ENCODE data around the gene SPCS2. TPM values are rescaled to one million over a fixed set of nuclear protein-coding genes. Genes with fewer than 3 reads are reported as not detected.

Gene SPCS2
- total and polyA plus RNA-seq, 7 donors = 51.1 to 132 (median 78.9) TPM

- Histone ChIP-seq H3K4me1 (no peaks in the 10 kb centered on the region), H3K36me3 (ENCODE audit: insufficient read depth in 1 of 2, low read depth in 1 of 2) (peaks cover 7 to 67% of the 10 kb centered on the region in 2 donors), H3K27me3 (ENCODE audit: insufficient read depth in 3 of 3, low read length in 2 of 3) (no peaks in the 10 kb centered on the region), H3K4me3 (no peak overlapping the region), H3K9me3 (no peaks in the 10 kb centered on the region), H3K27ac (no peak overlapping the region)
- 97 to 99% (median 98%) methylated on average over 2 of the region's 2 CpGs for WGBS, 3 donors
- ATAC-seq (no peak), DNase-seq (no peak)
- no peak for TF ChIP-seq CTCF (IDR thresholded peaks at IDR 0.05)
- intact Hi-C loops (cut with DNase I) = loop anchor here (2.0 to 5.0 kb wide), 2 partner anchors 203 to 309 kb away; partner anchors contain the start of gene TPBGL (in 1 of the 2)
These were observed 15.3 kb upstream of the SPCS2 start for GRCh38 chr11:74933765-74934164.

GRCh38 chr11:74935285-74935684, 13.8 kb upstream of the SPCS2 start:
- intact Hi-C loops (cut with DNase I) = no loop called here
- Histone ChIP-seq H3K27ac (no peak overlapping the region), H3K4me3 (no peak overlapping the region), H3K4me1 (no peaks in the 10 kb centered on the region), H3K9me3 (no peaks in the 10 kb centered on the region), H3K27me3 (ENCODE audit: insufficient read depth in 3 of 3, low read length in 2 of 3) (no peaks in the 10 kb centered on the region), H3K36me3 (ENCODE audit: insufficient read depth in 1 of 2, low read depth in 1 of 2) (peaks cover 7 to 83% of the 10 kb centered on the region in 2 donors)
- ATAC-seq (no peak), DNase-seq (no peak)
- no peak for TF ChIP-seq CTCF (IDR thresholded peaks at IDR 0.05)
- WGBS, 3 donors = 66 to 78% (median 78%) methylated on average over 2 of the region's 2 CpGs

GRCh38 chr11:74936087-74936486, 13.0 kb upstream of the SPCS2 start:
- peaks cover 14 to 88% of the 10 kb centered on the region in 2 donors for H3K36me3 ChIP-seq (ENCODE audit: insufficient read depth in 1 of 2, low read depth in 1 of 2)
- intact Hi-C loops (cut with DNase I) = no loop called here

GRCh38 chr11:74936976-74937375, 12.1 kb upstream of the SPCS2 start:
- no peak overlapping the region for H3K4me3 ChIP-seq
- DNase-seq (no peak), ATAC-seq (no peak)
- H3K36me3 ChIP-seq (ENCODE audit: insufficient read depth in 1 of 2, low read depth in 1 of 2) = peaks cover 14 to 84% of the 10 kb centered on the region in 2 donors
- no peak for TF ChIP-seq CTCF (IDR thresholded peaks at IDR 0.05)
- H3K9me3 ChIP-seq = no peaks in the 10 kb centered on the region
- H3K27me3 ChIP-seq (ENCODE audit: insufficient read depth in 3 of 3, low read length in 2 of 3) = no peaks in the 10 kb centered on the region
- 90 to 91% (median 91%) methylated on average over 5 of the region's 5 CpGs for WGBS, 3 donors
- H3K27ac ChIP-seq = no peak overlapping the region
- H3K4me1 ChIP-seq = no peaks in the 10 kb centered on the region
- intact Hi-C loops (cut with DNase I) = no loop called here

More at GRCh38 chr11:74936087-74936486, 13.0 kb upstream of the SPCS2 start:
- Histone ChIP-seq H3K9me3 (no peaks in the 10 kb centered on the region), H3K4me1 (no peaks in the 10 kb centered on the region), H3K4me3 (no peak overlapping the region), H3K27ac (no peak overlapping the region), H3K27me3 (ENCODE audit: insufficient read depth in 3 of 3, low read length in 2 of 3) (no peaks in the 10 kb centered on the region)
- ATAC-seq (no peak), DNase-seq (no peak)
- no peak for TF ChIP-seq CTCF (IDR thresholded peaks at IDR 0.05)
- WGBS, 3 donors = 59 to 81% (median 76%) methylated on average over 2 of the region's 2 CpGs

All from psoas muscle (tissue), 8 donors.